Skeletal muscle tissue (tissue), 4 donors: ENCODE data around the gene CHST9. TPM values are rescaled to one million over a fixed set of nuclear protein-coding genes. Genes with fewer than 3 reads are reported as not detected.

Source experiments
- H3K27ac ChIP-seq: one replicate; pipeline ENCODE4 v1.7.0; 2013; ENCODE audit warnings: mild to moderate bottlenecking, low read depth, low read length, inconsistent platforms
- H3K27me3 ChIP-seq, 3 donors: one replicate each; pipeline ENCODE4 v1.7.0; 2013; ENCODE audit warnings: low read length in 3 of 3; ENCODE audit not compliant: control insufficient read depth in 3 of 3, insufficient read depth in 3 of 3
- H3K36me3 ChIP-seq, 3 donors: one replicate each; pipeline ENCODE4 v1.7.0; 2013; ENCODE audit warnings: low read length in 3 of 3; ENCODE audit not compliant: control insufficient read depth in 3 of 3, insufficient read depth in 3 of 3
- H3K4me1 ChIP-seq, 3 donors: one replicate each; pipeline ENCODE4 v1.7.0; 2013; ENCODE audit warnings: low read length in 3 of 3, mild to moderate bottlenecking in 3 of 3; ENCODE audit not compliant: control insufficient read depth in 3 of 3, insufficient read depth in 3 of 3
- H3K4me3 ChIP-seq, 3 donors: one replicate each; pipeline ENCODE4 v1.7.0; 2013; ENCODE audit warnings: low read length in 3 of 3
- H3K9ac ChIP-seq, 3 donors: one replicate each; pipeline ENCODE4 v1.7.0; 2013; ENCODE audit warnings: low read length in 3 of 3, mild to moderate bottlenecking in 3 of 3, moderate library complexity in 2 of 3, low read depth in 1 of 3
- H3K9me3 ChIP-seq, 3 donors: one replicate each; pipeline ENCODE4 v1.7.0; 2013; ENCODE audit warnings: low read length in 3 of 3; ENCODE audit not compliant: control insufficient read depth in 3 of 3
- total RNA-seq: library from RNA; depleted of rRNA; stranded (reverse); fragments of >200 nt; gene quantifications from one replicate; pipeline ENCODE4 v1.2.3, GENCODE V29; 2014
- donor health status: Osteomylitis.

Gene CHST9
- total RNA-seq, 1 donor from 2014 or later: 0.52 TPM

DNA sequence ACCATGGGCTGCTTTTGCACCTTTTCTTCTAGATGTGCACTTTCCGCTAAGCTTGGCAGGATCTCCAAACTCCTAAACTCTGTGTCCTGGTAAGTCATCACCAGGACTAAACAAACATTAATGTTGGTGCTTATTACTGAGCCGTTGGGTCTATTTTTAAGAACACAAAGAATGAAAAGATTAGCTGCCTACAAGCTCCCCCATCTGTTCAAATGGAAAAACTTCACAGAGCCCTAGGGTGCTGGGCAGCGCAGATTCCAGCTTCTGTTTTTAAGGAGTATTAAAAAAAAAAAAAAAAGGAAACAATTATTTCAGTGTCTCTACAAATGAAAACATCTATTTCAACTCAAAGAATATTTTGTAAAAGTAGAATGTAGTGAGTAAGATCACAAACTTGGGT is 221.8 kb downstream of the CHST9 start:
- Histone ChIP-seq H3K9me3 (no peaks in the 10 kb centered on the region), H3K4me1 (peaks cover 0 to 11% (median 2%) of the 10 kb centered on the region in 3 donors), H3K27ac (no peak overlapping the region), H3K27me3 (no peaks in the 10 kb centered on the region), H3K36me3 (no peaks in the 10 kb centered on the region), H3K4me3 (no peak overlapping the region), H3K9ac (no peak overlapping the region)

DNA sequence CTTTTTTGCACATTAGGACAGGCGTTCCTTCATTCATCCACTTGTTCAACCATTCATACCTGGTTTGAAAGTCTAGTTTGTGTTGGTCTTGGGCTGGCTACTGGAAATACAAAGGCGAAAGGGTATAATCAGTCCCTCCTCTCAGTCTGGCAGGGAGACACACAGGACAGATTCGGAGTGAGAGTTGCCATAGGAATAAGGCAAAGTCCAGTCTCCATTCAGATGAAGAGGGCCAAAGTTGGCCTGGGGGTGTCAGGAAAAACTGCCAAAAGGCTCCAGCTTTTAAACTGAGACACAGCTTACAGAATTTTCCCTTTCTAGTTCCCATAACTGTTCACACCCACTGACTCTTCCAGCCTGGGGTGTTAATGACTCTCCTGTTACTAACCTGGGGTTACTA is 223.3 kb downstream of the CHST9 start:
- no peak overlapping the region for H3K27ac ChIP-seq

DNA sequence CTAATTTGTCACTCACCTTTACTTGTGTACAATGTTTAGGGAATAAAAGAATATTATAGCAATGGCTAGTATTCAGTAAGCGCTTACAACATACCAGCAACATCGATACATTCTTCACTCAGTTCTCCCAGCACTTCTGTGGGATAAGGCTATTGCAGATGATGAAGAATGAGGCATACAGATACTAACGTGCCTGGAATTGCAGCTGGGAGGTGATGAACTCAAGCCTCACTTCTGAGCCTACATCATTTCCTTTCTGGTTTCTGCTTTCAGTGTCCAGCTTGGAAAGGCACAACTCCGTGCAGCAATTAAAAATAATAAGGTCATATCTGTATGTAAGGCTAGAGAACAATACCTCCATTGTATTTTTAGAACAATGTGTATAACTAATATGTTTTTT is 224.2 kb downstream of the CHST9 start:
- Histone ChIP-seq H3K27ac (no peak overlapping the region), H3K9me3 (no peaks in the 10 kb centered on the region), H3K4me3 (no peak overlapping the region), H3K9ac (no peak overlapping the region), H3K27me3 (no peaks in the 10 kb centered on the region), H3K4me1 (peaks cover 0 to 11% (median 2%) of the 10 kb centered on the region in 3 donors), H3K36me3 (no peaks in the 10 kb centered on the region)

More for the DNA sequence above, 223.3 kb downstream of the CHST9 start:
- Histone ChIP-seq H3K36me3 (no peaks in the 10 kb centered on the region), H3K4me3 (no peak overlapping the region), H3K27me3 (no peaks in the 10 kb centered on the region), H3K9ac (no peak overlapping the region), H3K4me1 (peaks cover 0 to 11% (median 2%) of the 10 kb centered on the region in 3 donors), H3K9me3 (no peaks in the 10 kb centered on the region)

- Histone ChIP-seq H3K27ac (no peak overlapping the region), H3K9ac (no peak overlapping the region)
Observed at GRCh38 chr18:26956863-26957262, 228.2 kb downstream of the CHST9 start.

DNA sequence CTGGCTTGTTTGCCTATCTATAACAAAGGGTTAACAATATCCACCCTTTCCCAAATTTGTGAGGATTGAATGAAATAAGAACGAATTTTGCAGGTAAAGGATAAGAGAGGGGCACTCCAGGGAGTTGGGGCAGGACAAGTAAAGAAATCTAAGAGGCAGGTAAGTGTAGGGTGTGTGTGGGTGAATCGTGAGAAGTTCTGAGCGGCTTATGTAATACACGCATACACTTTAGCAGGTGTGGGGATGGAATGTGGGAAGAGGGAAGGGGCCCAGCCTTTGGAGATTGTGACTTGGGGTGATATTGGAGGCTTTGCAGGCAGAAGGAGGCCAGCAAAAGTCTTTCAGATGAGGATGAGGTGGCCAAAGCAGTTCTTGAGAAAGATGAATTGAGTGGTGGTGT is 236.4 kb downstream of the CHST9 start:
- Histone ChIP-seq H3K4me1 (no peaks in the 10 kb centered on the region), H3K9me3 (no peaks in the 10 kb centered on the region), H3K36me3 (no peaks in the 10 kb centered on the region), H3K9ac (no peak overlapping the region), H3K27me3 (no peaks in the 10 kb centered on the region), H3K27ac (no peak overlapping the region), H3K4me3 (no peak overlapping the region)

More at GRCh38 chr18:26956863-26957262, 228.2 kb downstream of the CHST9 start:
- Histone ChIP-seq H3K36me3 (no peaks in the 10 kb centered on the region), H3K4me1 (no peaks in the 10 kb centered on the region), H3K9me3 (no peaks in the 10 kb centered on the region), H3K4me3 (no peak overlapping the region), H3K27me3 (no peaks in the 10 kb centered on the region)

- H3K9ac ChIP-seq: no peak overlapping the region
- no peaks in the 10 kb centered on the region for H3K9me3 ChIP-seq
Observed at GRCh38 chr18:26943906-26944305, 241.2 kb downstream of the CHST9 start.

GRCh38 chr18:26941584-26941983 is 243.5 kb downstream of the CHST9 start:
- H3K4me3 ChIP-seq: peak overlapping the region; percentile 5 to 41 (median 17)
- no peaks in the 10 kb centered on the region for H3K36me3 ChIP-seq
- no peaks in the 10 kb centered on the region for H3K9me3 ChIP-seq
- peak overlapping the region in 1 of 3 donors; percentile 27 for H3K9ac ChIP-seq
- H3K27ac ChIP-seq: no peak overlapping the region
- peaks cover 6 to 15% (median 10%) of the 10 kb centered on the region in 3 donors for H3K4me1 ChIP-seq
- no peaks in the 10 kb centered on the region for H3K27me3 ChIP-seq

More at GRCh38 chr18:26943906-26944305, 241.2 kb downstream of the CHST9 start:
- Histone ChIP-seq H3K27me3 (no peaks in the 10 kb centered on the region), H3K4me1 (peaks cover 5 to 11% (median 6%) of the 10 kb centered on the region in 3 donors), H3K36me3 (no peaks in the 10 kb centered on the region), H3K4me3 (no peak overlapping the region), H3K27ac (no peak overlapping the region)

DNA sequence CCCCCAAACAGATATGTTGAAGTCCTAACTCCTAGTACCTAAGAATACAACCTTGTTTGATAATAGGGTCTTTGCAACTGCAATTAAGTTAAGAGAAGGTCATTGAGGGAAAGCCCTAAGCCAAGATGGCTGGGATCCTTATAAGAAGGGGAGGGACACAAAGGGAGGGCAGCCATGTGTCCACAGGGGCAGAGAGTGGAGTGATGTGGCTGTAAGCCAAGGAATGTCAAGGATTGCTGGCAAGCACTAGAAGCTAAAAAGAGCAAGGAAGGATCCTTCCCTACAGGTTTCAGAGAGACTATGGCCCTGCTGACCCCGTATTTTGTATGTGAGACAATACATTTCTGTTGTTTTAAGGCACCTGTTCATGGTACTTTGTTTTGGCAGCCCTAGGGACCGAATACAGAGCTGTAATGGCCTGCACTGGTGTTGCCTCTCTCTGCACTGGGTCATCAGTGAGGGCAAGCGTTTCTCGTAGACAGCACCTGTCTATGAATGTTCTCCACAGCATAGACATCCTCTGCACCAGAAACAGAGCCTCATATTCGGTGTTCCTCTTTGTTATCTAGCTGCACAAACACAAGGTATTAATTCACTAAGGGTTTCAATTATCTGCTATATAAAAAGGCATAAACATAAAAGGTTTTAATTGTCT is 244.2 kb downstream of the CHST9 start:
- no peak overlapping the region for H3K4me3 ChIP-seq
- H3K9ac ChIP-seq: no peak overlapping the region
- H3K4me1 ChIP-seq: peaks cover 6 to 15% (median 10%) of the 10 kb centered on the region in 3 donors
- no peaks in the 10 kb centered on the region for H3K36me3 ChIP-seq
- no peaks in the 10 kb centered on the region for H3K9me3 ChIP-seq
- H3K27ac ChIP-seq: no peak overlapping the region
- no peaks in the 10 kb centered on the region for H3K27me3 ChIP-seq

- no peak overlapping the region for H3K9ac ChIP-seq
- no peak overlapping the region for H3K27ac ChIP-seq
- no peaks in the 10 kb centered on the region for H3K36me3 ChIP-seq
- H3K4me3 ChIP-seq: no peak overlapping the region
- no peaks in the 10 kb centered on the region for H3K27me3 ChIP-seq
- no peaks in the 10 kb centered on the region for H3K9me3 ChIP-seq
- H3K4me1 ChIP-seq: no peaks in the 10 kb centered on the region
Observed at GRCh38 chr18:26931659-26932058, 253.4 kb downstream of the CHST9 start.

DNA sequence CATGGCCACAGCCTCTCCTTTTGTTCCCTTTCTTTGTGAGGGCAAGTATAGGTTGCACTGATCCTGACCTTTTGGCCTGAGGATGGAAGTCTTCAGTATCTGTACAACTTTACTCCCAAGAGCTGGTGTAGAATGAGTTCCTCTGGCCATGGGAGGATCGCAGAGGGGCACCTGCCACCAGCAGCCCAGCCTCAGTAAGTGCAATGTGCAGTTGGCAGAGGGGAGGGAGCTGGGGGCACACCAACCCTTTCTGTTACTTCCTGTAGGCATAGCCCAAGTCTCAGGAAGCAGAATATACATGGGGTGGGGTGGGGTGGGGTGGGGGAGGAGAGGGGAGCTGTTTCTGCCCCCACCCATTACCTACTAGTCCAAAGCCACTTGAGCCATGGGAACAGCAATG is 254.5 kb downstream of the CHST9 start:
- H3K4me3 ChIP-seq: no peak overlapping the region

More for the DNA sequence above, 254.5 kb downstream of the CHST9 start:
- Histone ChIP-seq H3K27ac (no peak overlapping the region), H3K9ac (no peak overlapping the region), H3K27me3 (no peaks in the 10 kb centered on the region), H3K36me3 (no peaks in the 10 kb centered on the region), H3K4me1 (no peaks in the 10 kb centered on the region), H3K9me3 (no peaks in the 10 kb centered on the region)
